BJ (cell line): Measurements from ENCODE around the gene POC5. TPM values are rescaled to one million over a fixed set of nuclear protein-coding genes. Genes with fewer than 3 reads are reported as not detected.

Experiments used
- CTCF ChIA-PET: fragments of 350-600 bp; formaldehyde crosslinking; extraction: SDS; loops from one replicate; lab custom pipeline; 2021; ENCODE audit warnings: antibody characterized with exemption, inconsistent platforms; lab: Yijun Ruan, JAX
- POLR2A ChIA-PET: fragments of 300-600 bp; sonication (Branson Sonifier 250); formaldehyde crosslinking; extraction: SDS; loops from one replicate; lab custom pipeline; 2021; ENCODE audit warnings: antibody characterized with exemption; lab: Charles Lee
- DNase-seq: peaks from one replicate; pipeline ENCODE4 v3.0.0-alpha.2; 2011; ENCODE audit warnings: low read depth
- H3K27me3 ChIP-seq: 2 replicates; pipeline ENCODE4 v1.6.0; 2011; ENCODE audit warnings: low read length; ENCODE audit not compliant: control insufficient read depth, insufficient read depth
- H3K36me3 ChIP-seq: 2 replicates; pipeline ENCODE4 v1.5.1; 2011; ENCODE audit warnings: low read length; ENCODE audit not compliant: control insufficient read depth, insufficient read depth
- H3K4me3 ChIP-seq: 2 replicates; pipeline ENCODE4 v1.5.1; 2011; ENCODE audit warnings: low read depth, mild to moderate bottlenecking, control low read depth, low read length
- polyA plus RNA-seq: library from polyadenylated mRNA; depleted of rRNA; stranded (reverse); fragments of >200 nt; gene quantifications from 2 replicates; pipeline ENCODE4 v1.2.3, GENCODE V29; 2011
- TF ChIP-seq, protein P1 (sequence below): IDR thresholded peaks from 2 replicates; pipeline ENCODE4 v1.5.1; 2011; ENCODE audit warnings: low read depth, mild to moderate bottlenecking, control low read depth, inconsistent platforms, low read length, moderate library complexity; ENCODE audit not compliant: insufficient read depth

POC5 gene
- polyA plus RNA-seq, 1 experiment, result 8.4 TPM

DNA sequence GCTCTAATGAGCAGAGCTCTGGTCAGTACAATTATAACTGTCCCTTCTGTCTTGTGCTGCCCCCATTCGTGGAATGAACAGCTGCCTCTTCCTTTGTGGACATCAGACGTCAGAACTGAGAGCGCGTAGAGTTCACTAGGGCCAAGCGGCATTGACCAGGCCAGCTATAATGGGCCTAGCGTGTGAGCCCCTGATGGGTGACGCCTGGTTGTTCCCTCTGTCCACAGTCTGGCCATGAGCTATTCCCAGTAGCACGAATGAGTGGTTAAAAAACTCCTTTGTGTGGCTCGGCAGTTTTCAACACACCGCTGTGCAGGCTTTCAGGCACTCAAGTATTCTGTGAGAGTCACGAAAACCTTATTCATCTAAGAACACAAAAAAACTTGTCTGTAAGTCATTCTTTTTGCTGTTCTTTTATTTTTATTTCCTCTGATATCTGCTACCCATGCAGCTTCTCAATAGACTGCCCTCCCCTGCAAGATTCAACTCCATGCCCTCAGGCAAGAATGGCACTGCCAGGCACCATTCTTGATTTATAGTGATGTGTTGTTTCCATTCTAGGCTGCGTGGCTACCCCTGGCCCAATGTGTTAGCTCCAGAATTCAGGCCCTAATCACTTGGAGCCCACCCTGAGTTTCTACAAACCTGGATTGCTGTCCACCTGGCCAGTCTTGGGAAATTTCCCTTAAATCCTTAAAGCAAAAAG lies 53.5 kb downstream of the POC5 start:
- H3K27me3 ChIP-seq, result no peaks in the 10 kb centered on the region; the same call in 1 of the 2 replicates
- POLR2A ChIA-PET, result no interaction called here
- TF ChIP-seq, protein P1, sequence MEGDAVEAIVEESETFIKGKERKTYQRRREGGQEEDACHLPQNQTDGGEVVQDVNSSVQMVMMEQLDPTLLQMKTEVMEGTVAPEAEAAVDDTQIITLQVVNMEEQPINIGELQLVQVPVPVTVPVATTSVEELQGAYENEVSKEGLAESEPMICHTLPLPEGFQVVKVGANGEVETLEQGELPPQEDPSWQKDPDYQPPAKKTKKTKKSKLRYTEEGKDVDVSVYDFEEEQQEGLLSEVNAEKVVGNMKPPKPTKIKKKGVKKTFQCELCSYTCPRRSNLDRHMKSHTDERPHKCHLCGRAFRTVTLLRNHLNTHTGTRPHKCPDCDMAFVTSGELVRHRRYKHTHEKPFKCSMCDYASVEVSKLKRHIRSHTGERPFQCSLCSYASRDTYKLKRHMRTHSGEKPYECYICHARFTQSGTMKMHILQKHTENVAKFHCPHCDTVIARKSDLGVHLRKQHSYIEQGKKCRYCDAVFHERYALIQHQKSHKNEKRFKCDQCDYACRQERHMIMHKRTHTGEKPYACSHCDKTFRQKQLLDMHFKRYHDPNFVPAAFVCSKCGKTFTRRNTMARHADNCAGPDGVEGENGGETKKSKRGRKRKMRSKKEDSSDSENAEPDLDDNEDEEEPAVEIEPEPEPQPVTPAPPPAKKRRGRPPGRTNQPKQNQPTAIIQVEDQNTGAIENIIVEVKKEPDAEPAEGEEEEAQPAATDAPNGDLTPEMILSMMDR, result no peak
- CTCF ChIA-PET, result no interaction called here
- no peak for DNase-seq
- H3K36me3 ChIP-seq, result no peaks in the 10 kb centered on the region
- H3K4me3 ChIP-seq, result no peak overlapping the region

DNA sequence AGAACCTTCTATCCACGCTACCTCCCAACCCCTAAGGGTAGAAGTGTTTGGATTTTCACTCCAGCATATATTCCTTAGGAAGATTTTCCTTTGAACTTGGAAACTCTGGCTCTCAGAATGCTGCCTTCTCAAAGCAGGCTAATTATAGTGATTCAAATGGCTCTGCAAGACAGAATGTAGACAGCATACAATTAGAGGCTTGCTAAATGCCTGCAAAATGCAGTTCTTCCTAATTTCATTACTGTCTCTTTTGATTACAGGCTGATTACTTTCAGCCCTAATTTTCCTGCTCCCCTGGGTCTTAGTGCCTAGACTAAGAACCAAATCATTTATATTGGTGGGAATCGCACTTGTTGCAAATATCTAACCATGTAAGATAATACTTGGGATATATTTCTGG lies 55.2 kb downstream of the POC5 start:
- DNase-seq, result no peak
- H3K36me3 ChIP-seq, result no peaks in the 10 kb centered on the region
- H3K27me3 ChIP-seq, result no peaks in the 10 kb centered on the region; the same call in 1 of the 2 replicates
- POLR2A ChIA-PET, result no interaction called here
- no peak overlapping the region for H3K4me3 ChIP-seq
- TF ChIP-seq, protein P1, result no peak
- CTCF ChIA-PET, result no interaction called here

DNA sequence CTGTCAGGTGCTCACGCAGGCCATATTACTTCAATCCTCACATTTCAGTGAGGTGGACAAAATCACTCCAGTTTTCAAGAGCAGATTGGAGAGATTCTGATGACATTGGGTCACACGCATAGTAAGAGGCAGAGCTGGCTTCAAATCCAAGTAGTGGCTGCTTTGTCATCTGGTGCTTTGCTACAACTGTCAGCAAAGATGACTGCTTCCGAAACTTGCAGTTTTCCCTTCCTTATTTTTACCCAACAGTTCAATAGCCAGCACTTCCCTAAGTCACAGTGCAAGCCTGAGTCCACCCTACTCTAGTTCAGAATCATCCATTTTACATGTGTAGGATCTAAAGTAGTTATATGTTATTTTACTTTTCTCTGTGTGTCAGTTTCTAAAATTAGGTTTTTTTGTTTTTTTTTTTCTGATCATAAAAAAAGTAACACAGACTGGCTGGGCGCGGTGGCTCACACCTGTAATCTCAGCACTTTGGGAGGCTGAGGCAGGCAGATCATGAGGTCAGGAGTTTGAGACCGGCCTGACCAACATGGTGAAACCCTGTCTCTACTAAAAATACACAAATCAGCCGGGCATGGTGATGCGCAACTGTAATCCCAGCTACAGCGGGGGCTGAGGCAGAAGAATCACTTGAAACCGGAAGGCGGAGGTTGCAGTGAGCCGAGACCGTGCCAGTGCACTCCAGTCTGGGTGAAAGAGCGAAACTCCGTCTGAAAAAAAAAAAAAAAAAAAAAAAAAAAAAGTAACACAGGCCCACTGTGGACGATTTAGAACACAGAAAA lies 56.4 kb downstream of the POC5 start:
- no peaks in the 10 kb centered on the region for H3K36me3 ChIP-seq
- ChIA-PET POLR2A (no interaction called here), CTCF (no interaction called here)
- TF ChIP-seq, protein P1, result no peak
- H3K4me3 ChIP-seq, result no peak overlapping the region
- no peak for DNase-seq
- H3K27me3 ChIP-seq, result no peaks in the 10 kb centered on the region

GRCh38 chr5:75659791-75660450 lies 57.3 kb downstream of the POC5 start:
- ChIA-PET POLR2A (no interaction called here), CTCF (interaction anchor here (0.5 to 0.6 kb wide), 2 partner anchors 70 to 165 kb away, joined by 3 to 4 read pairs; no protein-coding TSS in a partner anchor)
- H3K4me3 ChIP-seq, result no peak overlapping the region
- no peaks in the 10 kb centered on the region for H3K27me3 ChIP-seq
- DNase-seq, result no peak
- no peaks in the 10 kb centered on the region for H3K36me3 ChIP-seq
- TF ChIP-seq, protein P1, result no peak
